ENCODE data around the gene RAPGEF1. TPM values are rescaled to one million over a fixed set of nuclear protein-coding genes. Genes with fewer than 3 reads are reported as not detected.

The RAPGEF1 gene
- total and polyA plus RNA-seq, 2 donors (not counting 3 experiments of a cell fraction or from before 2014, with no cell fraction given): 50.0 to 124 TPM

GRCh38 chr9:131587331-131587730 lies 152.5 kb downstream of the RAPGEF1 start:
- H3K27ac ChIP-seq (ENCODE audit: insufficient read depth, low read depth, low read length): no peak overlapping the region
- H3K36me3 ChIP-seq (ENCODE audit: control insufficient read depth in 2 of 2, extremely low read depth in 1 of 2, insufficient read depth in 2 of 2, low read length in 2 of 2): peaks cover 9 to 60% of the 10 kb centered on the region in 2 experiments
- no peak overlapping the region for H2AFZ ChIP-seq (ENCODE audit: low read depth, low read length)
- ChIA-PET CTCF (interaction anchor here (1.8 kb wide), 1 partner anchor 153 kb away, joined by 6 read pairs; the partner anchor contains the start of gene RAPGEF1), POLR2A (no interaction called here)
- H3K79me2 ChIP-seq (ENCODE audit: control insufficient read depth, insufficient read depth, low read length): no peaks in the 10 kb centered on the region
- dilution Hi-C loops (cut with MboI; ENCODE audit: extremely low pct_ligation_motif_present, low sequenced_read_pairs): no loop called here
- no peaks in the 10 kb centered on the region for H3K4me1 ChIP-seq (ENCODE audit: control insufficient read depth, extremely low read depth, insufficient read depth, low read length)
- DNase-seq (ENCODE audit: low read depth, low spot score) (no peak), FAIRE-seq (no peak)
- H3K4me2 ChIP-seq (ENCODE audit: insufficient read depth, low read length): no peak overlapping the region
- H3K9me1 ChIP-seq (replicated peaks; ENCODE audit: control insufficient read depth, extremely low read depth, insufficient read depth, low read length): no peaks in the 10 kb centered on the region
- no peak overlapping the region for H3K4me3 ChIP-seq (replicated peaks in 1 of 3; ENCODE audit: insufficient read depth in 1 of 3, low read depth in 1 of 3, low read length in 3 of 3)
- H3K27me3 ChIP-seq (ENCODE audit: control insufficient read depth in 2 of 2, insufficient read depth in 2 of 2, low read length in 2 of 2): no peaks in the 10 kb centered on the region
- intact Hi-C loops (cut with micrococcal nuclease): loop anchor here (10.0 kb wide), 1 partner anchor 53 kb away; the partner anchor contains the start of gene UCK1
- H3K9me3 ChIP-seq (replicated peaks; ENCODE audit: control insufficient read depth, insufficient read depth, low read length): no peaks in the 10 kb centered on the region
- H4K20me1 ChIP-seq (replicated peaks; ENCODE audit: control insufficient read depth, extremely low read depth, insufficient read depth, low read length): no peaks in the 10 kb centered on the region
- H3K9ac ChIP-seq (replicated peaks; ENCODE audit: extremely low read depth, insufficient read depth, low read length): no peak overlapping the region
- TF ChIP-seq EZH2 (IDR thresholded peaks at IDR 0.05; ENCODE audit: borderline replicate concordance, low read depth, low read length, severe bottlenecking): no peak
- no TSS peak for BruUV-seq (replicated peaks)

- Histone ChIP-seq H3K4me1 (ENCODE audit: control insufficient read depth, extremely low read depth, insufficient read depth, low read length) (no peaks in the 10 kb centered on the region), H4K20me1 (replicated peaks; ENCODE audit: control insufficient read depth, extremely low read depth, insufficient read depth, low read length) (no peaks in the 10 kb centered on the region), H3K36me3 (ENCODE audit: control insufficient read depth in 2 of 2, extremely low read depth in 1 of 2, insufficient read depth in 2 of 2, low read length in 2 of 2) (peaks cover 14 to 60% of the 10 kb centered on the region in 2 experiments), H2AFZ (ENCODE audit: low read depth, low read length) (no peak overlapping the region), H3K4me2 (ENCODE audit: insufficient read depth, low read length) (no peak overlapping the region), H3K27me3 (ENCODE audit: control insufficient read depth in 2 of 2, insufficient read depth in 2 of 2, low read length in 2 of 2) (no peaks in the 10 kb centered on the region), H3K9ac (replicated peaks; ENCODE audit: extremely low read depth, insufficient read depth, low read length) (no peak overlapping the region), H3K4me3 (replicated peaks in 1 of 3; ENCODE audit: insufficient read depth in 1 of 3, low read depth in 1 of 3, low read length in 3 of 3) (no peak overlapping the region), H3K79me2 (ENCODE audit: control insufficient read depth, insufficient read depth, low read length) (no peaks in the 10 kb centered on the region), H3K27ac (ENCODE audit: insufficient read depth, low read depth, low read length) (no peak overlapping the region), H3K9me1 (replicated peaks; ENCODE audit: control insufficient read depth, extremely low read depth, insufficient read depth, low read length) (no peaks in the 10 kb centered on the region), H3K9me3 (replicated peaks; ENCODE audit: control insufficient read depth, insufficient read depth, low read length) (no peaks in the 10 kb centered on the region)
- DNase-seq (ENCODE audit: low read depth, low spot score) (no peak), FAIRE-seq (no peak)
- intact Hi-C loops (cut with micrococcal nuclease): loop anchor here (10.0 kb wide), 1 partner anchor 51 kb away; the partner anchor contains the start of gene UCK1
- BruUV-seq (replicated peaks): no TSS peak
- ChIA-PET POLR2A (no interaction called here), CTCF (interaction anchor here (0.5 to 1.4 kb wide), 4 partner anchors 154 to 358 kb away, joined by 3 to 7 read pairs (median 3); partner anchors contain the start of gene RAPGEF1)
- dilution Hi-C loops (cut with MboI; ENCODE audit: extremely low pct_ligation_motif_present, low sequenced_read_pairs): no loop called here
- TF ChIP-seq FOS (IDR thresholded peaks at IDR 0.05; ENCODE audit: borderline replicate concordance, insufficient read depth, low read length) (no peak), JUN (IDR thresholded peaks at IDR 0.05; ENCODE audit: borderline replicate concordance, insufficient read depth, insufficient read length, low read depth) (no peak), MAX (IDR thresholded peaks at IDR 0.05; ENCODE audit: insufficient read depth, insufficient read length) (no peak), GATA2 (IDR thresholded peaks at IDR 0.05; ENCODE audit: insufficient read depth, insufficient read length, low read depth, low read length) (no peak), CTCF (IDR thresholded peaks at IDR 0.05; ENCODE audit: extremely low read depth in 1 of 2, insufficient read depth in 1 of 2, low read depth in 1 of 2, low read length in 2 of 2) (no peak), MYC (IDR thresholded peaks at IDR 0.05; ENCODE audit: low read depth, low read length) (no peak), EZH2 (IDR thresholded peaks at IDR 0.05; ENCODE audit: borderline replicate concordance, low read depth, low read length, severe bottlenecking) (no peak), POLR2A (IDR thresholded peaks at IDR 0.05; ENCODE audit: low read depth, low read length) (no peak), POLR2AphosphoS5 (IDR thresholded peaks at IDR 0.05; ENCODE audit: insufficient read depth, low read depth, low read length) (no peak)
Observed at GRCh38 chr9:131585375-131585774, 154.5 kb downstream of the RAPGEF1 start.
